Activated CD4-positive, alpha-beta T cell treated with anti-CD3 and anti-CD28 coated beads for 36 hours (primary cell): ENCODE data around the gene CADM1. TPM values are rescaled to one million over a fixed set of nuclear protein-coding genes. Genes with fewer than 3 reads are reported as not detected.

Source experiments
- ATAC-seq: fragments of 200-7000 bp; cut with Tn5 transposase; one replicate; pipeline ENCODE4 v1.10.0; 2021; ENCODE audit warnings: mild to moderate bottlenecking, moderate library complexity
- CTCF ChIA-PET: fragments of 350-600 bp; sonication (Branson Sonifier 250); formaldehyde crosslinking; loops from one replicate; lab custom pipeline; 2021; ENCODE audit warnings: antibody characterized with exemption; lab: Charles Lee
- POLR2A ChIA-PET: fragments of 350-600 bp; sonication (Branson Sonifier 250); formaldehyde crosslinking; loops from one replicate; lab custom pipeline; 2021; ENCODE audit warnings: antibody characterized with exemption, inconsistent platforms; lab: Charles Lee
- DNase-seq: peaks from one replicate; pipeline ENCODE4 v3.0.0-alpha.2; 2020
- H3K27ac Mint-ChIP-seq: one replicate; pipeline ENCODE4 v1.8.0; 2021; ENCODE audit warnings: mixed read lengths
- H3K27me3 Mint-ChIP-seq: one replicate; pipeline ENCODE4 v1.8.0; 2021; ENCODE audit warnings: mixed read lengths
- H3K36me3 Mint-ChIP-seq: one replicate; pipeline ENCODE4 v1.8.0; 2021; ENCODE audit warnings: low read depth, mixed read lengths
- H3K4me1 Mint-ChIP-seq: one replicate; pipeline ENCODE4 v1.8.0; 2021; ENCODE audit warnings: mixed read lengths
- H3K4me3 Mint-ChIP-seq: one replicate; pipeline ENCODE4 v1.8.0; 2021; ENCODE audit warnings: mild to moderate bottlenecking, moderate library complexity, mixed read lengths
- H3K9me3 Mint-ChIP-seq: one replicate; pipeline ENCODE4 v1.8.0; 2021; ENCODE audit warnings: low read depth, mixed read lengths
- intact Hi-C, 2 experiments: fragments of 100-400 bp; cut with DNase I in 1 of 2; cut with micrococcal nuclease in 1 of 2; formaldehyde crosslinking; loops; one replicate each; pipeline versions ENCODE4 v1.14.2 to v1.15.1; 2022 to 2024; cut with DNase I, micrococcal nuclease
- total RNA-seq, 2 experiments: library from RNA; stranded (reverse); gene quantifications; one replicate each; pipeline ENCODE4 v1.2.3, GENCODE V29; 2021

The CADM1 gene
- total RNA-seq, 2 experiments from 2014 or later = 0.58 to 0.91 TPM

GRCh38 chr11:115159207-115159606, 345.0 kb downstream of the CADM1 start:
- peaks cover 11% of the 10 kb centered on the region for H3K27me3 Mint-ChIP-seq
- no peaks in the 10 kb centered on the region for H3K36me3 Mint-ChIP-seq
- H3K27ac Mint-ChIP-seq = no peak overlapping the region
- ATAC-seq (no peak), DNase-seq (no peak)
- H3K9me3 Mint-ChIP-seq = no peaks in the 10 kb centered on the region
- CTCF ChIA-PET = no interaction called here
- H3K4me1 Mint-ChIP-seq = no peaks in the 10 kb centered on the region
- H3K4me3 Mint-ChIP-seq = no peak overlapping the region
- intact Hi-C loops = no loop called here
- POLR2A ChIA-PET = no interaction called here

GRCh38 chr11:115158053-115158452, 346.2 kb downstream of the CADM1 start:
- no peak for ATAC-seq
- Mint-ChIP-seq H3K4me3 (no peak overlapping the region), H3K9me3 (no peaks in the 10 kb centered on the region), H3K27me3 (peaks cover 8% of the 10 kb centered on the region), H3K4me1 (no peaks in the 10 kb centered on the region), H3K36me3 (no peaks in the 10 kb centered on the region), H3K27ac (no peak overlapping the region)
- intact Hi-C loops = no loop called here
- POLR2A ChIA-PET = no interaction called here
- CTCF ChIA-PET = no interaction called here
- no peak for DNase-seq

- no peaks in the 10 kb centered on the region for H3K36me3 Mint-ChIP-seq
- H3K4me3 Mint-ChIP-seq = no peak overlapping the region
- DNase-seq = no peak
- no peak for ATAC-seq
- peaks cover 8% of the 10 kb centered on the region for H3K27me3 Mint-ChIP-seq
- CTCF ChIA-PET = no interaction called here
- intact Hi-C loops = no loop called here
- POLR2A ChIA-PET = no interaction called here
- no peak overlapping the region for H3K27ac Mint-ChIP-seq
- no peaks in the 10 kb centered on the region for H3K9me3 Mint-ChIP-seq
- no peaks in the 10 kb centered on the region for H3K4me1 Mint-ChIP-seq
Observed at GRCh38 chr11:115157247-115157646, 347.0 kb downstream of the CADM1 start.

GRCh38 chr11:115155978-115156377, 348.2 kb downstream of the CADM1 start:
- Mint-ChIP-seq H3K27me3 (peaks cover 8% of the 10 kb centered on the region), H3K27ac (no peak overlapping the region), H3K4me3 (no peak overlapping the region), H3K36me3 (no peaks in the 10 kb centered on the region), H3K4me1 (no peaks in the 10 kb centered on the region), H3K9me3 (no peaks in the 10 kb centered on the region)
- ATAC-seq = no peak
- intact Hi-C loops = no loop called here
- ChIA-PET CTCF (no interaction called here), POLR2A (no interaction called here)
- no peak for DNase-seq

- H3K36me3 Mint-ChIP-seq = no peaks in the 10 kb centered on the region
- no peak overlapping the region for H3K27ac Mint-ChIP-seq
- CTCF ChIA-PET = no interaction called here
- DNase-seq (no peak), ATAC-seq (no peak)
- no peaks in the 10 kb centered on the region for H3K4me1 Mint-ChIP-seq
- intact Hi-C loops = no loop called here
- POLR2A ChIA-PET = no interaction called here
- H3K9me3 Mint-ChIP-seq = no peaks in the 10 kb centered on the region
- no peak overlapping the region for H3K4me3 Mint-ChIP-seq
- H3K27me3 Mint-ChIP-seq = peaks cover 4% of the 10 kb centered on the region
Observed at GRCh38 chr11:115155320-115155719, 348.9 kb downstream of the CADM1 start.

- H3K4me1 Mint-ChIP-seq = no peaks in the 10 kb centered on the region
- no peaks in the 10 kb centered on the region for H3K9me3 Mint-ChIP-seq
- peaks cover 4% of the 10 kb centered on the region for H3K27me3 Mint-ChIP-seq
- H3K4me3 Mint-ChIP-seq = no peak overlapping the region
- no peaks in the 10 kb centered on the region for H3K36me3 Mint-ChIP-seq
- POLR2A ChIA-PET = no interaction called here
- no peak for DNase-seq
- no peak overlapping the region for H3K27ac Mint-ChIP-seq
- CTCF ChIA-PET = no interaction called here
- intact Hi-C loops = no loop called here
- ATAC-seq = no peak
Observed at GRCh38 chr11:115154355-115154736, 349.9 kb downstream of the CADM1 start.

GRCh38 chr11:115153731-115154354, 350.4 kb downstream of the CADM1 start:
- no peaks in the 10 kb centered on the region for H3K36me3 Mint-ChIP-seq
- CTCF ChIA-PET = no interaction called here
- H3K9me3 Mint-ChIP-seq = no peaks in the 10 kb centered on the region
- no peak overlapping the region for H3K27ac Mint-ChIP-seq
- DNase-seq (no peak), ATAC-seq (no peak)
- POLR2A ChIA-PET = no interaction called here
- no peaks in the 10 kb centered on the region for H3K4me1 Mint-ChIP-seq
- intact Hi-C loops = no loop called here
- no peak overlapping the region for H3K4me3 Mint-ChIP-seq
- H3K27me3 Mint-ChIP-seq = peaks cover 4% of the 10 kb centered on the region

- CTCF ChIA-PET = no interaction called here
- Mint-ChIP-seq H3K27ac (peak overlapping the region; percentile 76), H3K4me3 (no peak overlapping the region), H3K36me3 (no peaks in the 10 kb centered on the region), H3K4me1 (no peaks in the 10 kb centered on the region), H3K27me3 (peaks cover 4% of the 10 kb centered on the region), H3K9me3 (no peaks in the 10 kb centered on the region)
- ATAC-seq = peak; percentile 36
- POLR2A ChIA-PET = no interaction called here
- no peak for DNase-seq
- intact Hi-C loops = no loop called here
Observed at GRCh38 chr11:115153135-115153534, 351.1 kb downstream of the CADM1 start.

GRCh38 chr11:115151010-115151409, 353.2 kb downstream of the CADM1 start:
- intact Hi-C loops = no loop called here
- Mint-ChIP-seq H3K9me3 (no peaks in the 10 kb centered on the region), H3K27ac (no peak overlapping the region), H3K4me3 (no peak overlapping the region), H3K36me3 (no peaks in the 10 kb centered on the region), H3K27me3 (peaks cover 3% of the 10 kb centered on the region), H3K4me1 (no peaks in the 10 kb centered on the region)
- ATAC-seq = no peak
- no peak for DNase-seq
- POLR2A ChIA-PET = no interaction called here
- CTCF ChIA-PET = no interaction called here

GRCh38 chr11:115148691-115149090, 355.5 kb downstream of the CADM1 start:
- Mint-ChIP-seq H3K9me3 (no peaks in the 10 kb centered on the region), H3K36me3 (no peaks in the 10 kb centered on the region), H3K4me1 (no peaks in the 10 kb centered on the region), H3K4me3 (no peak overlapping the region), H3K27me3 (peaks cover 6% of the 10 kb centered on the region), H3K27ac (no peak overlapping the region)
- ATAC-seq = no peak
- DNase-seq = no peak
- ChIA-PET POLR2A (no interaction called here), CTCF (no interaction called here)
- intact Hi-C loops = no loop called here

GRCh38 chr11:115148101-115148500, 356.1 kb downstream of the CADM1 start:
- ATAC-seq (no peak), DNase-seq (no peak)
- H3K4me3 Mint-ChIP-seq = no peak overlapping the region
- ChIA-PET CTCF (no interaction called here), POLR2A (no interaction called here)
- H3K27ac Mint-ChIP-seq = no peak overlapping the region
- H3K4me1 Mint-ChIP-seq = no peaks in the 10 kb centered on the region
- H3K36me3 Mint-ChIP-seq = no peaks in the 10 kb centered on the region
- H3K27me3 Mint-ChIP-seq = peaks cover 10% of the 10 kb centered on the region
- intact Hi-C loops = no loop called here
- no peaks in the 10 kb centered on the region for H3K9me3 Mint-ChIP-seq

GRCh38 chr11:115147243-115147807, 356.9 kb downstream of the CADM1 start:
- Mint-ChIP-seq H3K4me3 (no peak overlapping the region), H3K9me3 (no peaks in the 10 kb centered on the region), H3K27ac (no peak overlapping the region), H3K36me3 (no peaks in the 10 kb centered on the region), H3K4me1 (no peaks in the 10 kb centered on the region), H3K27me3 (peaks cover 12% of the 10 kb centered on the region)
- ChIA-PET POLR2A (no interaction called here), CTCF (no interaction called here)
- DNase-seq = no peak
- no peak for ATAC-seq
- intact Hi-C loops = no loop called here
